ENCODE results near the gene FAM219B.

Gene FAM219B

DNA sequence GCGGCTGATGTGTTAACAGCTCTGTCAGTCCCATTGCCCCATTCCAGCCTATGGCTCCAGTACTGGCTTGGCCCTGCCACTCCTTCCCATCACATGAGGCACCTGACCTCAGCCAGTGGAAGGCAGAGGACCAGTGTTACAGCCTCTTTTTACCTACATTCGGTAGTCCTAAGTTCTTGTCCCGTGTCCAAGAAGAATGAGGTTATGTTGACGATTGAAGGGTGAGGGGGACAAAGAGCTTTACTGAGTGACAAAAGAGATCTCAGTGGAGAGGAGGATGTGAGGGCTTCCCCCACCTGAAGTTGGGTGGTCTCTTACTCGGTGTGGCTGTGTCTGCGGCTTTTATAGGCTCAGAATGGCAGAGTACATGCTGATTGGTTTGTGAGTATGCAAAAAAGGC, 24.1 kb downstream of the FAM219B start:
- H3K4me3 ChIP-seq (ENCODE audit: low read depth, low read length) = no peak overlapping the region
- no peak for TF ChIP-seq POLR2A (IDR thresholded peaks at IDR 0.05; ENCODE audit: extremely low read depth, insufficient read length)
- TF ChIP-seq, protein P1, sequence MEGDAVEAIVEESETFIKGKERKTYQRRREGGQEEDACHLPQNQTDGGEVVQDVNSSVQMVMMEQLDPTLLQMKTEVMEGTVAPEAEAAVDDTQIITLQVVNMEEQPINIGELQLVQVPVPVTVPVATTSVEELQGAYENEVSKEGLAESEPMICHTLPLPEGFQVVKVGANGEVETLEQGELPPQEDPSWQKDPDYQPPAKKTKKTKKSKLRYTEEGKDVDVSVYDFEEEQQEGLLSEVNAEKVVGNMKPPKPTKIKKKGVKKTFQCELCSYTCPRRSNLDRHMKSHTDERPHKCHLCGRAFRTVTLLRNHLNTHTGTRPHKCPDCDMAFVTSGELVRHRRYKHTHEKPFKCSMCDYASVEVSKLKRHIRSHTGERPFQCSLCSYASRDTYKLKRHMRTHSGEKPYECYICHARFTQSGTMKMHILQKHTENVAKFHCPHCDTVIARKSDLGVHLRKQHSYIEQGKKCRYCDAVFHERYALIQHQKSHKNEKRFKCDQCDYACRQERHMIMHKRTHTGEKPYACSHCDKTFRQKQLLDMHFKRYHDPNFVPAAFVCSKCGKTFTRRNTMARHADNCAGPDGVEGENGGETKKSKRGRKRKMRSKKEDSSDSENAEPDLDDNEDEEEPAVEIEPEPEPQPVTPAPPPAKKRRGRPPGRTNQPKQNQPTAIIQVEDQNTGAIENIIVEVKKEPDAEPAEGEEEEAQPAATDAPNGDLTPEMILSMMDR (IDR thresholded peaks at IDR 0.05; ENCODE audit: low read depth, low read length) = no peak
- no peak for DNase-seq (ENCODE audit: low read depth)

DNA sequence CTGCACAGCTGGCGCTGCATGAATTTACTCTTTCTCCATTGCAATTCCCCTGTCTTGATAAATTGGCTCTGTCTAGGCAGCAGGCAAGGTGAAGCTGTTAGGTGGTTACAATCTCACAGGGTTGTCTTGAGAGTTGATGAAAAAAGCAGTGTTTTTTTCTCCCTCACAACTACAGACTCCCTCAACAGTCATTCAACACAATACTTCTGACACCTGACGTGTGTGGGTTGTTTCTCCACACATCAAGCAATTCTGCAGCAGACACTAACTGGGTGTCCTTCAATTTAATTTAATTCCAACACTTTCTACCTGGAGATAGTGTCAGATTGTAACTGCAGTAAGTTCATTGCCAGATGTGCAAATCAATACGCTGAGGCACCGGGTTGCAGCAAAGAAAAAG, 28.4 kb downstream of the FAM219B start:
- TF ChIP-seq, protein P1 (IDR thresholded peaks at IDR 0.05; ENCODE audit: low read depth, low read length) = no peak
- TF ChIP-seq POLR2A (IDR thresholded peaks at IDR 0.05; ENCODE audit: extremely low read depth, insufficient read length) (no peak), MYC (IDR thresholded peaks at IDR 0.05; ENCODE audit: low read depth, low read length) (no peak)
- H3K4me3 ChIP-seq (ENCODE audit: low read depth, low read length) = no peak overlapping the region
- no peak for DNase-seq (ENCODE audit: low read depth)

DNA sequence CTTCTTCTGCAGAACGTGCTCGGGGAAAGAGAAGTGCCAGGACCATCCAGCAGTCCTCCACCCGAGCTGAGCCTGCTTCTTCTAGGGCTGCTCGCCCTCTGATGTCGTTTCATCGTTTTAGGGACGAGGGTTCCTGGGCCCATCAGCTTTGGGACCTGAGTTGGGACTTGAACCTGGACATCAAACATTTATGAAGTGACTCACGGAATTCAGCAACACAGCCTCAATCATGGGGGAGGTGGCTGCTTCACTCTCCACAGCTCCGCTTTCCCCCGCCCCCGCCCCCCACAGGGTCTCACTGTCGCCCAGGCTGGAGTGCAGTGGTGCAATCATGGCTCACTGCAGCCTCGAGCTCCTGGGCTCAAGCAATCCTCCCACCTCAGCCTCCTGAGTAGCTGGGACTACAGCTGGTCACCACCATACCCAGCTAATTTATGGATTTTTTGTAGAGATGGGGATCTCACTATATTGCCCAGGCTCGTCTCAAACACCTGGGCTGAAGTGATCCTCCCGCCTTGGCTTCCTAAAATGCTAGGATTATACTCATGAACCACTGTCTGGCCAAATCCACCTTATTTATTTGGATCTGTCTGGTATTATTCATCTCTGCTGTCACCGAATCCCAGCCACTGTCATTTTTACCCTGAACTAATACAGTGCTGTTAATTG, 32.8 kb downstream of the FAM219B start:
- TF ChIP-seq, protein P1 (IDR thresholded peaks at IDR 0.05; ENCODE audit: low read depth, low read length) = no peak
- TF ChIP-seq, protein P2, sequence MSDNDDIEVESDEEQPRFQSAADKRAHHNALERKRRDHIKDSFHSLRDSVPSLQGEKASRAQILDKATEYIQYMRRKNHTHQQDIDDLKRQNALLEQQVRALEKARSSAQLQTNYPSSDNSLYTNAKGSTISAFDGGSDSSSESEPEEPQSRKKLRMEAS (IDR thresholded peaks at IDR 0.05; ENCODE audit: low read depth, low read length) = peak; percentile 22; the same call in 1 of the 2 replicates
- DNase-seq (ENCODE audit: low read depth) = peak; percentile 83
- H3K4me3 ChIP-seq (ENCODE audit: low read depth, low read length) = peak overlapping the region; percentile 92

DNA sequence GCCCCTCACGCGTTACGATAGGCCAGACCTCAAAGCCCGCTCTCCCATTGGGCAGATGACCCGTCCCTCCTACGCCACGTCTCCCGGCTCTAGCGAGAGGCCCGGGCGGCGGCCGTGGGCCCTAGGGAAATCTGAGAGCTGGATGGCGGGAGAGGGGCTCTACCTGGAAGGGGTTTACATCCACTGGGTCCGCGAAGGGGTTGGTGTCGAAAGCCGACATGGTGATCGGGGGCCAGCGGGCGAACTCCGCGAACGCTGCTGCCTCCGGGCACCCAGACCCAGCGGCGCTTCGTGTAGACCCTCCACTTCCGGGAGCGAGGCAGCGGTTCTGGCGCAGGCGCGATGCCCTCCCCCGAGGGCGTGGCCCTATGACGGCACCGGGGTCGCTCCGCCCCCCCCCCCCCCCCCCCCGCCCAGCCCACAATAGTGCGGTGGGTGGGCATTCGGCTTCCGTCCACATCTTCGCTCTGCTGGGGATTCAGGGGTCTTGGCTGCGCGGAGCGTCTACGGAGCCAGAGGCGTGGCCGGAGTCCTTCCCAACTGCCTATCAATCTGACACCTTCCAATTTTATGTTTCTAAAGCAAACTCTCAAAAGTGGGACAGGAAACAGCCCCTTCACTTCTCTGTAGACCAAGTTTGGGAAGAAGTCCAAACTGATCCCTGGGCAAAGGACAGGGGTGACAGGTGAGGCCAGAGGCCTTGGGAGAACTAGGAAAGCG, 33.5 kb downstream of the FAM219B start, which contains the start of gene SCAMP2:
Gene SCAMP2 (minus strand): TSS at position 330 of the 720 bp plus-strand sequence. CDS start 110 bp downstream, at position 220.
- TF ChIP-seq, protein P2 (IDR thresholded peaks at IDR 0.05; ENCODE audit: low read depth, low read length) = no peak
- TF ChIP-seq POLR2A (IDR thresholded peaks at IDR 0.05; ENCODE audit: extremely low read depth, insufficient read length) = peak; percentile 94
- TF ChIP-seq MYC (IDR thresholded peaks at IDR 0.05; ENCODE audit: low read depth, low read length) = peak; percentile 62; the same call in 1 of the 2 replicates
- TF ChIP-seq, protein P1 (IDR thresholded peaks at IDR 0.05; ENCODE audit: low read depth, low read length) = no peak
- H3K4me3 ChIP-seq (ENCODE audit: low read depth, low read length) = peak within 1 kb of the TSS; percentile 92
- peak; percentile 97 for DNase-seq (ENCODE audit: low read depth)

DNA sequence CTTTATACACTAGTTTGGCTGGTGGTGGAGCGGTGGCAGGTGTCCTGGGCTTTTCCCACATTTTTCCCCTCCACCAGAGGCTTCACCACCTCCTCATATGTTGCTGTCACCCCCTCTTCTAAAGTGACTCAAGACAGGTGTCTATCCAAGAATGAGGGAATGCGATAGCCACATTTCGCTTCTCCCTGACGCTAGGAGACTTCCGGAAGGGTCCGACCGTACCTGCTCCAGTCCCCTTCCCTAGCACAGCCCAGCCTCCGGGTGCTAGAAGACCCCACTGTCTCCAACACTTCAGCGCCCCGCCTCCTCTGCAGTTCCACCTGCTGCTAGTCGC, 34.0 kb downstream of the FAM219B start:
- H3K4me3 ChIP-seq (ENCODE audit: low read depth, low read length) = peak overlapping the region; percentile 92
- TF ChIP-seq, protein P1 (IDR thresholded peaks at IDR 0.05; ENCODE audit: low read depth, low read length) = no peak
- TF ChIP-seq POLR2A (IDR thresholded peaks at IDR 0.05; ENCODE audit: extremely low read depth, insufficient read length) (no peak), MYC (IDR thresholded peaks at IDR 0.05; ENCODE audit: low read depth, low read length) (no peak)
- TF ChIP-seq, protein P2 (IDR thresholded peaks at IDR 0.05; ENCODE audit: low read depth, low read length) = no peak
- no peak for DNase-seq (ENCODE audit: low read depth)
